COLO668 (cell line): ENCODE data around the gene CPTP.
A peak's percentile ranks its signal among the peaks of the same experiment; 100 is the strongest.

Source experiments
- DNase-seq: peaks from one replicate; lab custom pipeline; 2025; ENCODE audit not compliant: unreplicated experiment; lab: John Stamatoyannopoulos, UW

CPTP gene

DNA sequence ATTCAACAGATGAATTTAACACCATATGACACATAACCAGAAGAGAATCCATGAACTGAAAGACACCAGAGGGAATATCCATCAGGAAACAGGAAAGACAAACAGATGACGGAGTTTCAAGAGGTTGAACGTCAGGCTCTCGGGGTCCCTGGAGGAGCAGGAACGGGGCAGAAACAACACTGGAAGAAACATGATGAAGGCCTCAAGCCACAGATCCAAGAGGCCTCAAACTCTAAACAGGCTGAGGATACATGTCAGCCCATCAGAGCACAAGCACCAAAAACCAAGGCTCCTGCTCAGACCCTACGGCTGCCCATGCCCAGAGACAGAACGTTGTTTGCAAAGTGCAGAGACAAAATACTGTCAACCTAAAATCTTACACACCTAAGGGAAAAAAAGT is 7.2 kb upstream of the CPTP start:
- DNase-seq, result no peak

DNA sequence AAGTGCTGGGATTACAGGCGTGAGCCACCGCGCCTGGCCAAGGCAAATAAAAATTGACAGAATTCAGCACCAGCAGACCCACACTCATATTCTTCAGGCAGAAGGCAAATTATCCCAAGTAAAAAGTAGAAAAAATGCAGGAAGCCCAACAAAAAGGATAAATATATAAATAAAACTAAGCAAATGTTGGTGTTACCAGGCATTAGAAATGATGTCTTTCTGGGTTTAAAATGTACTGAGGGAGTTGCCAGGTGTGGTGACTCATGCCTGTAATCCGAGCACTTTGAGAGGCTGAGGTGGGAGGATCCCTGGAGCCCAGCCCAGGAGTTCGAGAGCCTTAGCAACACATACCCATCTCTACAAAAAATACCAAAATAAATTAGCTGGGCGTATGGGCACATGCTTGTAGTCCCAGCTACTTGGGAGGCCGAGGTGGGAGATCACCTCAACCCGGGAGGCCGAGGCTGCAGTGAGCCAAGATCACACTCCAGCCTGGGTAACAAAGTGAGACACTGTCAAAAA is 6.4 kb upstream of the CPTP start:
- peak; percentile 90 for DNase-seq

DNA sequence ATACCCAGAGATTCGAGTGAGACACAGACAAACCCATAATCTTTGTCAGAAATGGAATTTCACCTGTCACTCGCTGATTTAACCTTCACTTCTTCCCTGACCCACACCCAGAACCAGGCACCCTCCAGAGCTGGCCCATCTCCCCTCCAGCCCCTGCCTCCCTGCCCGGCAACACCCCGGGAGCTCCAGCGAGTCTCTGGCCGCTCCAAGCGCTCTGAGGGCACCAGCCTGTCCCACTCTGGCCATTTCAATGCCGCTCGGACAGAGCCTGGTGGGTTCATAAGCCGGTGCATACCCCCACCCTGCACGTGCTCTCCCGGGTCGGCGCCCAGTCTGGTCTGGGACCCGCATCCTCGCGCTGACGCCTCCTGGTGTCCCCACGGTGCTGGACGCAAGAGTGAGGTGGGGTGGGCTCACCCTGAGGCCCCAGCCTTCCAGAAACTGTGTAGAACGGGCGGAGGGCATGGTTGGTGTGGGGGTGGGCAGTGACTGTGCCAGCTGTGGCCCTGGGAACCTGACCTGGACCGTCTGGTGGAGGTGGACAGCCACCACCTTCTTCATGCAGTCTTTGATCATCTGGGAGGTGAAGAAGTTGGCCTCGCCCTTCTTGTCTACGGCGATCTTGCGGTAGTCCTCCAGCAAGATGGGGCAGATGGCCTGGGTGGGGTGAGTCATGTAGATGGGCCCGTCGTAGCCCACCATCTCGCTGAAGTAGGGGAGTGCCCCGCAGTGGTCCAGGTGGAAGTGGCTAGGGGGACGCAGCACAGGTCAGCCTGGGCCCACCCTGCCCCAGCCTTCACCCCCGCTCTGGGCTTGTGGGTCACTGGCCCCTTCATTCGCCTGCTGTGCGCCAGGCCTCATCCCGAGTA is 5.6 kb upstream of the CPTP start:
- no peak for DNase-seq

DNA sequence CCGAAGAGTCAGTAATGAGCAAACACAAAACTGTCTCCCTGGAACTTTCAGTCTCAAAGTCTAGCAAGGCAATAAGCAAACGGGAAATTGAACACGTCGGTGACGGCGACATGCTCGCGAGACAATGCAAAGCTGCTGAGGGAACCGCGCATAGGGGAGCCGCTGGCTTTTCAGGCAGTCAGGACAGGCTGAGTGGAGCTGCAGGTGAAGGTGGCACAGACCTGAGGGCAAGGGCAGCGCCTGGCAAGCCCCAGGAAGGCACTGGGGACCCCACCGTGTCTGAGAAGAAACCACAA is 5.0 kb upstream of the CPTP start:
- DNase-seq, result no peak

DNA sequence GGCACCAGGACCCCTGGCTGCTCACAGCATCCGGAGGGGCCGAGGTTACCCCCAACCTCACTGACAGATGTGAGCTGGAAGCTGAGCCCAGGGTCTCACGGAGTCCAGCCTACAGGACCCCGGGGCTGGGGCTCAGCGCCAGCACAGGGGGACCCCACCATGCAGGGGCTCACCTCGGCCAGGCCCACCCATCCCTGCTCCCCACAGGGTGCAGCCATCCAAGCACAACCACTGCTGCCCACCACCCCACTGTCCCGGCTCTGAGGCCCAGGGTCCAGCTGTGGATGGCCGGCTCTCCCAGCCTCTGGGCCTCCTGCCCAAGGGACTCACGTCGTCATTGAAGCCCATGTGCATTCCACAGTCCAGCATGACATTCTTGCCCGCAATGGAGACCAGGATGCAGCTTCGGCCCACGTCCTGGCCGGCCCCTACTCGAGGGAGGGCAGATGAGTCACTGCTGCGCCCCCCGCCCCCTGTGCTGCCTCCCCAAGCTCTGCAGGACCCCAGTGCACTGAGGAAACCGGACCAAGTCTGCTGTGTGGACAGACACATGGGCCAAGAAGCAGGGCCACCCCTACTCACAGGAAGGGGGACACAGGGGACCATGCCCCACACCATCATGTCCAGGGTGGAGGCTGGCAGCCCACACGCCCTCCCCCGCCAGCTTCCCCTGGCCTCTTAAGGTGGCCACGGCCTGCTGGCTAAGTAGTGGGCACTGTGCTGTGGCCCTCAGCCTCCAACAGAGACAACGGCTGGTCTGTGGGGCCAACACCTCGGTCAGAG is 3.7 kb upstream of the CPTP start:
- no peak for DNase-seq

DNA sequence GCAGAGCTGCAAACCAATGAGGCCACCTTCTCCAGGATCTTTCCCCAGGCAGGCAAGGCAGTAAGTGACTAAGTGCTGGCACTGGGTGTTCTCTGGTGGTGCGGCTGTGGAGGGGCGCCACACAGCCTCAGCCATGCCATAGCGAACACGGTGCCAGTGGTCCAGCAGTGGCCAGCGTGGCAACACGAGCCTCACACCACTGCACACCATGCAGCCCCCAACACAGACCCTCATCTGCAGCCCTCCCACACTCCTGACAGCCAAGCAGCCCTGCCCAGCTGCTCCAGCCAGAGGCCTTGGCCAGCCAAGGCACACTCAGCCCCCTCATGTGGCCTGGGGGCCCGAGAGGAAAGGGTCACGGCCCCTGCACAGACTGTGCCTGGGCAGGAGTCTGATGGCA is 3.1 kb upstream of the CPTP start:
- DNase-seq, result no peak

DNA sequence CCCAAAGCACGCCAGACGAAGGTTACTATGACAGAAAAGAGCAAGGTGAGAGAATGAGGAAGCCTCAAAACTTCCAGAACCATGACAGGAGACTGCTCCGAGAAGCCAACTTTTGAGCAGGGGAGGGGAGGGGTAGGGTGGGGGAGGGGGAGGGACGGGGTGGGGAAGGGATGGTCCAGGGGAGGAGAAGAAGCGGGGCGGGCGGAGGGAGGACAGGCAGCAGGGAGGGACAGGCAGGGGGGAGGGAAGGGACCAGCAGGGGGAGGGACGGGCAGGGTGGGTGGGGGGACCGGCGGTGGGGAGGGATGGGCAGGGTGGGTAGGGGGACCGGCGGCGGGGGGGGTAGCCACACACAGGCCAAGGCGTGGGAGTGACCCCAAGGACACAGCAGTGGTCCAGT is 2.2 kb upstream of the CPTP start:
- no peak for DNase-seq

DNA sequence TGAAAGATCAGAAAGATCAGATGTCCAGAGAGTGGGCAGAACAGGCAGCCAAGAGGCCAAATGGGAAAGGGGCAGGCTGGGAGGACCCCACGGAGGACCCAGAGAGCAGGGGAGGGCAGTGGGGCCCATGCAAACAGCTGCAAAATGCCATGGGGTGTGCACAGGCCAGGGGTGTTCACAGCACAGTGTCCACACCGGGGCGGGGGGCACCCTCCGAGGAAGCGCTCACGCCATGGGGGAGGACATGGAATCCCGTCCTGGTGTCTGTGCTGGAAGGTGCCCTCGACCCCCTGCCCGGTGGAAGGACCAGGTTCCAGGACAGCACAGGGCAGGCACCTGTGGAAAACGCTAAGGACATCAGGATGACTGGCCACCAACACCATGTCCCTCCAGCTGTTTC is 1.6 kb upstream of the CPTP start:
- DNase-seq, result no peak

DNA sequence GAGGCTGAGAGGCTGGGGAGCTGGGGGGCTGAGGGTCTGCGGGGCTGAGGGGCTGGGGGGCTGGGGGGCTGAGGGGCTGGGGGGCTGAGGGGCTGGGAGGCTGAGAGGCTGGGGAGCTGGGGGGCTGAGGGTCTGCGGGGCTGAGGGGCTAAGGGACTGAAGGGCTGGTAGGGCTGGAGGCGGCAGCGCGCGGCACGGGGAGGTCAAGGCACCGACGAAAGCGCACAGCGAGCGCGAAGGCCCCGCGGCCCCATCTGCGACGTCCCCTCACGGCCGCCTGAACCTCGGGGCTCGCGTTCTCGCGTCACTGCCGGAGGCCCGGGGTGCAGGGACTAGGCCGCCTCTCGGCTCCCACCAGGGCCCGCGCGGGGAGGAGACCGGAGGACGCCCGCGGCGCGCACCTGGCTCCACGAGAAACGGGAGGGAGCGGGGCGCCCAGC is 498 bp upstream of the CPTP start:
- no peak for DNase-seq

DNA sequence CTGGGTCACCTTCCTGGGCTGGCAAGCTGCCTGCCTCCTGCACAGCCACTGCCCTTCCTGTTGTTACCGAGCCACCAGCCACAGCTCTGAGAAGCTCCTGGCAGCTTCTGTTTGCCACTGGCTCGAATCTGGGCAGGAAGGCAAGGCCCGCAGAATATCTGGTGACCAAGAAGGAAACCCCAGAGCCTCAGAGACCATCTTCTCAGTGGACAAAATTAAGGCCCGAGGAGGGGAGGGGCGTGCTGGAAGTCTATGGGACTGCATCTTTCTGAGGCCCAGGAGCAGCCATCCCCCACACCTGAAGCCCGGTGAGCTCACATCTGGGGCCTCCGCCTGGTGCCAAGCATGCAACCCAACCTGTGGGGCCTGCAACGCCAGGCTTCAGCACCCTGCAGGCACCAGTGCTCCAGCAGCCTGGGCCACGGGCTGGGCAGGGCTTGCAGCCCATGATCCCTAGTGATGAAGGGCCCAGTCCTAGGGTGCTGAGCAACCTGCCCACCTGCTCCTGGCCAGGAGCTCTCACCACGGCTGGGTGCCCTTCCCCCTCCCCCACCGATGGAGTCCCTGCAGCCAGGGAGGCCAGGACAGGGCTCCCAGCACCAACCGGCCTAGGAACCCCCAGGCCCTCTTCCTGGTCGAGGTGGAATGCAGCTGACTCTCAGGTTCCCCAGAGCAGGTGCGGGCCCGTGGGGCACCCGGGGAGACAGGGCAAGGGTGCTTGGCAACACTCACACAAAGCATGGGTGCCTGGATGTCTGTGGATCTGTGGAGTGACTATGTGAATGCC is 879 bp downstream of the CPTP start:
- peak; percentile 92 for DNase-seq

DNA sequence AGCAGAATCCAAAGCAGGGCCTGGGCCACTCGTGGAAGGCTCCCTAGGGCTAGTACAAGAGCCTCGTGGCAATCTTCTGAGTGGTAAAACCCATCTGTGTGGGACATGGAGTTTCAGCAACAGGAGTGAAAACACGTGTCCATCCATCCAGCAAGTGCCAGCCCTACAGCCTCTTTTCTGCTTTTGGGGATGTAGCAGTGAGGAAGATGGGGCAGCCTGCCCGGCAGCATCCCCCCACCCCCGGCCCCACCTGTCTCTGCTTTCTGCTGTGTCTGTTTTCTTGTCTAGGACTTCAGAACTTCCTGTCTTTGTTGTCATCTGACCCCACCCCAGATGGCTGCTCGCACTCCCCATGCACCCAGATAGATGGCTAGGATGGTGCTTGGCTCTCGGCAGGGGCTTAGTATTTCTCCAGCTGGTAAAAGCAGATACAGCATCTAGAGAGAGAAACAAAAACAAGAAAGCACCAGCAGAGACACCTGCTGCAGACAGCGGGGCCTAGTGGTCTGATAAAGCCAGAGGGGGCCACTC is 1.5 kb downstream of the CPTP start:
- DNase-seq, result no peak

DNA sequence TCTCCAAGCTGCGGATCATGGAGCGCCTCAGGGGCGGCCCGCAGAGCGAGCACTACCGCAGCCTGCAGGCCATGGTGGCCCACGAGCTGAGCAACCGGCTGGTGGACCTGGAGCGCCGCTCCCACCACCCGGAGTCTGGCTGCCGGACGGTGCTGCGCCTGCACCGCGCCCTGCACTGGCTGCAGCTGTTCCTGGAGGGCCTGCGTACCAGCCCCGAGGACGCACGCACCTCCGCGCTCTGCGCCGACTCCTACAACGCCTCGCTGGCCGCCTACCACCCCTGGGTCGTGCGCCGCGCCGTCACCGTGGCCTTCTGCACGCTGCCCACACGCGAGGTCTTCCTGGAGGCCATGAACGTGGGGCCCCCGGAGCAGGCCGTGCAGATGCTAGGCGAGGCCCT is 2.7 kb downstream of the CPTP start:
- no peak for DNase-seq

DNA sequence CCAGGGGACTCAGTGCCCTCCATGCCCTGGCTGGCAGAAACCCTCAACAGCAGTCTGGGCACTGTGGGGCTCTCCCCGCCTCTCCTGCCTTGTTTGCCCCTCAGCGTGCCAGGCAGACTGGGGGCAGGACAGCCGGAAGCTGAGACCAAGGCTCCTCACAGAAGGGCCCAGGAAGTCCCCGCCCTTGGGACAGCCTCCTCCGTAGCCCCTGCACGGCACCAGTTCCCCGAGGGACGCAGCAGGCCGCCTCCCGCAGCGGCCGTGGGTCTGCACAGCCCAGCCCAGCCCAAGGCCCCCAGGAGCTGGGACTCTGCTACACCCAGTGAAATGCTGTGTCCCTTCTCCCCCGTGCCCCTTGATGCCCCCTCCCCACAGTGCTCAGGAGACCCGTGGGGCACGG is 3.7 kb downstream of the CPTP start:
- DNase-seq, result no peak

DNA sequence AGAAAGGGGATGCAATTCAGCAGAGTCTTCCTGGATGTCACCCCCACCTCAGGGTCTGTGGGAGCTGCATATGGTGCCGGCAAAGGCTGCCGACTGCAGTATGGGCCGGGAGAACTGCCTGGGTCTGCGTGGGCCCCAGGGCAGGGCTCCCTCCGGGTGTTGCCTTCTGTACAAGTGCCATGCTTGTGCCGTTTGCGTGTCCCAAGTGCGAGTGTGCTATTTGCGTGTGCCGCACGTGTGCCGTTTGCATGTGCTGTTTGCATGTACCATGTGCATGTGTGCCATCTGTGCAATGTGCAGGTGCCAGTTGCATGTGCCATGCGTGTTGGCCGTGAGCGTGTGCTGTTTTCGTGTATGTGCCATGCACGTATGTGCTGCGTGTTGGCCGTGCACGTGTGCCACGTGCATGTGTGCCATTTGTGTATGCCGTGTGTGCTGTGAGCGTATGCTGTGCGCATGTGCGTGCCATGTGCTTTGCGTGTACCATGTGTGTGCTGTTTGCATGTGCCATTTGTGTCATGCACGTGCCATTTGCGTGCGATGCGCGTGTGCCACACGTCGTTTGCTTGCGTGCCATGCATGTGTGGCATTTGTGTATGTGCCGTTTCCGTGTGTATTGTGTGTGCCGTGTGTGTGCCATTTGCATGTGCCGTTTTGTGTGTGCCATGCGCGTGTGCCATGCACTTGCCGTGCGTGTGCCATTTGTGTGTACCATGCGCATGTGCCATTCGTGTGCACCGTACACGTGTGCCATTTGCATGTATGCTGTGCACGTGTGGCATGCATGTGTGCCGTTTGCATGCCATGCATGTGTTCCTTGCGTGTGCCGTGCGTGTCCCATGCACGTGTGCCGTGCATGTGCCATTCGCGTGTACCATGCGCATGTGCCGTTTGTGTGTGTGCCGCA is 5.0 kb downstream of the CPTP start:
- DNase-seq, result no peak

DNA sequence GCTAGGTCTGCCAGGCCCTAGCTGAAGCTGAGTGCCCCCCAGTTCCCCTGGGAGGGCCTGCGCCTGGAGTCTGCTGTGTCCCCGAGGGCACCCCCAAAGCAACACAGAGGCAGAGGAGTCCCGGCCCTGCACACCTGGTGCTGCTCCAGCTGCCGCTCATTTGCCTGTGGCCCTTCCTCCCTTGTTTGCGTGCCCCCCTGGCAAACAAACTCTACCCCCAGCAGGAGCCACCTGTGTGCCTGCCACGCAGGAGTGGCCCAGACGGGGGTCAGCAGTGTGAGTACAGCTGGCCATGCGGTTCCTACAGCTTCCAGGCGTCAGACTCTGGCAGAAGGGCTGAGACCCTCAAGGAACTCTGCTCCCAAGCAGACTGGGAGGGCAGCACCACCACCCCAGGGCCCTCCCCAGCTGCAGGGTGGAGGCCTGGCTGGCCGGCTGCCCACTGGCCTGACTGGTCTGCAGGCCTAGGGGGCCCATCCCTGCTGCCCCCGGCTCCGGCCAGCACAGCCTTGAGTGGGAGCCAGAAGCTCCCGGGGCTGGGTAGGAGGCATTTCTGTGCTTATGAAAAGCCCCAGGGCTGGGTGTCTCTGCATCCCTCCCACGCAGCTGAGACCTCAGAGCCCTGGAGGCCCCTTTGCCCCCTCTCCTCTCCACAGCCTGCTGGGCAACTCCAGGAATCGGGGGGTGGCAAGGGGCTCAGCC is 5.9 kb downstream of the CPTP start:
- peak; percentile 90 for DNase-seq

DNA sequence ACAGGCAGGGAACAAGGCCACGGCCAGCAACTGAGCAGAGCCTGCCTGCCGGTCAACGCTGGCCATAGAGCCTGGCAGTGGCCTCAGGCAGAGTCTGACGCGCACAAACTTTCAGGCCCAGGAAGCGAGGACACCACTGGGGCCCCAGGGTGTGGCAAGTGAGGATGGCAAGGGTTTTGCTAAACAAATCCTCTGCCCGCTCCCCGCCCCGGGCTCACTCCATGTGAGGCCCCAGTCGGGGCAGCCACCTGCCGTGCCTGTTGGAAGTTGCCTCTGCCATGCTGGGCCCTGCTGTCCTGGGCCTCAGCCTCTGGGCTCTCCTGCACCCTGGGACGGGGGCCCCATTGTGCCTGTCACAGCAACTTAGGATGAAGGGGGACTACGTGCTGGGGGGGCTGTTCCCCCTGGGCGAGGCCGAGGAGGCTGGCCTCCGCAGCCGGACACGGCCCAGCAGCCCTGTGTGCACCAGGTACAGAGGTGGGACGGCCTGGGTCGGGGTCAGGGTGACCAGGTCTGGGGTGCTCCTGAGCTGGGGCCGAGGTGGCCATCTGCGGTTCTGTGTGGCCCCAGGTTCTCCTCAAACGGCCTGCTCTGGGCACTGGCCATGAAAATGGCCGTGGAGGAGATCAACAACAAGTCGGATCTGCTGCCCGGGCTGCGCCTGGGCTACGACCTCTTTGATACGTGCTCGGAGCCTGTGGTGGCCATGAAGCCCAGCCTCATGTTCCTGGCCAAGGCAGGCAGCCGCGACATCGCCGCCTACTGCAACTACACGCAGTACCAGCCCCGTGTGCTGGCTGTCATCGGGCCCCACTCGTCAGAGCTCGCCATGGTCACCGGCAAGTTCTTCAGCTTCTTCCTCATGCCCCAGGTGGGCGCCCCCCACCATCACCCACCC is 6.7 kb downstream of the CPTP start, which contains the start of gene TAS1R3:
Gene TAS1R3 (plus strand): TSS at position 213 of the 898 bp plus-strand sequence. CDS start 66 bp downstream, at position 279.
- peak; percentile 97 for DNase-seq

DNA sequence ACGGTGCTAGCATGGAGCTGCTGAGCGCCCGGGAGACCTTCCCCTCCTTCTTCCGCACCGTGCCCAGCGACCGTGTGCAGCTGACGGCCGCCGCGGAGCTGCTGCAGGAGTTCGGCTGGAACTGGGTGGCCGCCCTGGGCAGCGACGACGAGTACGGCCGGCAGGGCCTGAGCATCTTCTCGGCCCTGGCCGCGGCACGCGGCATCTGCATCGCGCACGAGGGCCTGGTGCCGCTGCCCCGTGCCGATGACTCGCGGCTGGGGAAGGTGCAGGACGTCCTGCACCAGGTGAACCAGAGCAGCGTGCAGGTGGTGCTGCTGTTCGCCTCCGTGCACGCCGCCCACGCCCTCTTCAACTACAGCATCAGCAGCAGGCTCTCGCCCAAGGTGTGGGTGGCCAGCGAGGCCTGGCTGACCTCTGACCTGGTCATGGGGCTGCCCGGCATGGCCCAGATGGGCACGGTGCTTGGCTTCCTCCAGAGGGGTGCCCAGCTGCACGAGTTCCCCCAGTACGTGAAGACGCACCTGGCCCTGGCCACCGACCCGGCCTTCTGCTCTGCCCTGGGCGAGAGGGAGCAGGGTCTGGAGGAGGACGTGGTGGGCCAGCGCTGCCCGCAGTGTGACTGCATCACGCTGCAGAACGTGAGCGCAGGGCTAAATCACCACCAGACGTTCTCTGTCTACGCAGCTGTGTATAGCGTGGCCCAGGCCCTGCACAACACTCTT is 7.6 kb downstream of the CPTP start:
- peak; percentile 83 for DNase-seq
